GM03348 (cell line): Measurements from ENCODE around the gene ABTB2.

Source experiments
- DNase-seq: peaks from one replicate; pipeline ENCODE4 v3.0.0; 2012; ENCODE audit warnings: low spot score

ABTB2 gene

DNA sequence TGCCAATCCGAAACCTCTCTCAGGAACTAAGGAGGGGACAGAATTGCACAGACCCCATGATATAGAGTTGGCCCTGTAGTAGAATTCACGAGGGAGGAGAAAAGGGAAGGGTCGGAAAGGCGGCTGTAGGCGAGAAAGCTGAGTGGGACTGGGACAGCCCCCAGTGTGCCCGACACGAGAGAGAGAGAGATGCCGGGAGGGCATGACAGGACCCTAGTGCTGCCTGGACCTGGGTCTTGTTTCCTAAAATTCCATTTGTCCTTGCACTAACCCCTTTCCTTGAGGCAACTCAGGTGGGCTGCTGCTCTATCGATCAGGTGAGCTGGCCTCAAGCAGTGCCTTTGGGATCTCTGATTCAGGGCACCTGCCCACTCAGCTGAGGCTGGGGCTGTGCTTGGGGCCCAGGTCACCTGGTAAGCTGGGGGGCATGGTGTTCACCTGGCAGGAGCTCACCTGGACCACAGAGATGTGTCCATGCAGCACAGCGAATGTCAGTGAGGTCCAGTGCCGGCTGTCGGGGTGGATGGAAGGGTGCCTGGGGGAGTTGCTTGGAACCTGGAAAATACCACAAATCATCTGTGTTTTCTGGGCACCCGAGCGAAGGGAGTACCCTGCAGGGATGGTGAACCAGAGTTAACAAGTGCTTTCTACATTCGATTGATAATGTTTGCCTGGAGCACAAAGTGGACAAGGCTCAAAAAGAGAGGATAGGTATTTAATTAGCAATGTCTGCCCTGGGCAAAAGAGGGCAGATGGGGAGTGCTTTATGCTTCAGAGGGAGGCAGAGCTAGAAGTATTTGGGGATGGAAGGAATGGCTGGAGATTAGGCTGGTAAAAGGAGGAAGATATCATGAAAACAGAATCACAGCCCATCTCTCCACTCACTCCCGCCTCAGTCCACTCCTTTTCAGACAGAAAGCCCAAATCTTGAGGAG, 190.7 kb downstream of the ABTB2 start:
- DNase-seq: no peak

- DNase-seq: no peak
Observed at GRCh38 chr11:34165786-34166555, 191.8 kb downstream of the ABTB2 start.

- DNase-seq: no peak
Observed at GRCh38 chr11:34165121-34165520, 192.7 kb downstream of the ABTB2 start.

GRCh38 chr11:34162856-34163255, 195.0 kb downstream of the ABTB2 start:
- DNase-seq: no peak

GRCh38 chr11:34162493-34162820, 195.4 kb downstream of the ABTB2 start:
- no peak for DNase-seq

DNA sequence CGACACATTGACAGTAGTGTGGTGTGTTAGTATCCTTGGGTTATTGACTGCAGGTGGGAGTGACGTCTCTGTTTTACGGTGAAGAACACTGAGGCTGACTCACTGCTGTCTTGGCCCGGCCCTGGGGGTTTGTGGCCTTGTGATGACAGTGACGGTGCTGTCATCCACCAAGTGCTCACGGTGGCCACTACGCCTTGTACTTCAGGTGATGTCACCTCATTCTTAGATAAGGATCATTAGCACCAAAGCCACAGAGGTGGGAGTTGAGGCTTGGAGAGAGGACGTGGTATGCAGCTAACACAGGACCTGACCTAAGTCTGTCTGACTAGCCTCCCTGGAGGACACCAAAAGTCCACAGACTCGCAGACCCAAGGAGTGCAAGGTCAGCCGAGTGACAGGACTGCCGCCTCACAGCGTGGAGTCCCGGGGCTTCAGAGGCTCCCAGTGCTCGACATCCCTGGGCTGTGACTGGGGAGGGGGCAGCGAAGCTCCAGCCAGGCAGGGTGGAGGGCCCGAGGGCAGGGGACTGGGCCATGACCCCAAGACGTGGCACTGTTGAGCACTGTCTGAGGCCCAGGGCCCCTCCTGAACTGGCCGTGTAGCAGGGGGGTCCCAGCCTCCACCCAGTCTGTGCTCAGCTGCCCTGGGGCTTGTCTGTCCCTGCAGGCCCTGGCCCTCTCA, 195.9 kb downstream of the ABTB2 start:
- no peak for DNase-seq

DNA sequence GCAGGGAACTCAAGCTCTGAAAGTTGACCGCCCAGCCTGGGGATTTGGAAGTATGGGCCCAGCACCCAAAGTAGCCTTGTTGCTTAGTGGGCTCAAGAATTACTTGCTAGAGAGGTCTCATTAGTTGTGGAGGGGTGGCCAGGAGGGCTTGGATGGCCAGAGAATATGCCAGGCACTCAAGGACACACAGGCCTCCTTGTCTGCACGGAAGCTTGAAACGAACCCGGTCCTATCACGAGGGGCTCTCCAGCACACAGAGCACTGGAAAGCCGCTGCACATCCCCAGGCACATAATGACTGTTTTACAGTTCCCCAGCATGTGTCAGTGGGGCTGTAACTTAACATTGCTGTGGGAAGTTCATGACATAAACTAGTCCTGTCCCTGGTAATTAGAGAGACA, 196.4 kb downstream of the ABTB2 start:
- no peak for DNase-seq

DNA sequence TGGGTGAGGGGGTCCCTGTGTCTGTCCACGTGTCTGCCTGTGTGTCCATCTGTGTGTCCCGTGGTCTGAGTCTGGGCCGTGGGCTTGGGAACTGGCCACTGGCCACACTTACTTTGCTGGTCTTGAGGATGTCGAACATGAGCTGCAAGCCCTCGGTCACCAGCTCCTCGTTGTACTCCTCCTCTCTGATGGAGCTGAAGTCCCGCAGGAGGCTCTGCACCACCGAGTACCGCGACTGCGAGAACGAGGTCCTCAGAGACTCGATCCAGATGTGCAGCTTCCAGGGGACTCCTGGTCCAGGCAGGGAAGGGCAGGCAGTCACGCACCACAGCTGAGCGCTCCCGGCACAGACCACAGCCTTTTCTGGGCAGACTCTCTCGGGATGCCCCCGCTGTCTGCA, 197.0 kb downstream of the ABTB2 start:
- no peak for DNase-seq

GRCh38 chr11:34160049-34160721, 197.6 kb downstream of the ABTB2 start:
- DNase-seq: no peak

- no peak for DNase-seq
Observed at GRCh38 chr11:34158661-34159060, 199.1 kb downstream of the ABTB2 start.

DNA sequence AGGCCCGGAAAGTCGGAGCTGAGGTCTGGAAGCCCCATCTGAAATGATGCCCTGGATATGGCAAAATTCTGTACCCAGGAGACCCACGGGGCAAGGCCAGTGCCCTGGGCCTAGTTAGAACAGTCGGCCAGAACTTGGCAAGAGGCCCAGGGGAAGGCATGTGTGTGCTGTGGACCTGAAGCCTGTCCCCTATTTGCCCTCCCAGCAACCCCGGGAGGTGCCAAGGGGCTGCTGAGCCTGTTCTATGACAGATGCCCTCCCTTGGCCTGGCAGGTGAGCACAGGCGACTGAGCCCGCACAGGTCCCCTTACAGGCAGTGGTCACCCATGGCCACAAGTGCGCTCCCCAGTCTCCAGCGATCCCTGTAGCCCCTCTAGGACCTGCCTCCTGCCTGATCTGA, 200.6 kb downstream of the ABTB2 start:
- DNase-seq: no peak

GRCh38 chr11:34155757-34156062, 202.1 kb downstream of the ABTB2 start:
- no peak for DNase-seq

GRCh38 chr11:34155057-34155756, 202.6 kb downstream of the ABTB2 start:
- no peak for DNase-seq

DNA sequence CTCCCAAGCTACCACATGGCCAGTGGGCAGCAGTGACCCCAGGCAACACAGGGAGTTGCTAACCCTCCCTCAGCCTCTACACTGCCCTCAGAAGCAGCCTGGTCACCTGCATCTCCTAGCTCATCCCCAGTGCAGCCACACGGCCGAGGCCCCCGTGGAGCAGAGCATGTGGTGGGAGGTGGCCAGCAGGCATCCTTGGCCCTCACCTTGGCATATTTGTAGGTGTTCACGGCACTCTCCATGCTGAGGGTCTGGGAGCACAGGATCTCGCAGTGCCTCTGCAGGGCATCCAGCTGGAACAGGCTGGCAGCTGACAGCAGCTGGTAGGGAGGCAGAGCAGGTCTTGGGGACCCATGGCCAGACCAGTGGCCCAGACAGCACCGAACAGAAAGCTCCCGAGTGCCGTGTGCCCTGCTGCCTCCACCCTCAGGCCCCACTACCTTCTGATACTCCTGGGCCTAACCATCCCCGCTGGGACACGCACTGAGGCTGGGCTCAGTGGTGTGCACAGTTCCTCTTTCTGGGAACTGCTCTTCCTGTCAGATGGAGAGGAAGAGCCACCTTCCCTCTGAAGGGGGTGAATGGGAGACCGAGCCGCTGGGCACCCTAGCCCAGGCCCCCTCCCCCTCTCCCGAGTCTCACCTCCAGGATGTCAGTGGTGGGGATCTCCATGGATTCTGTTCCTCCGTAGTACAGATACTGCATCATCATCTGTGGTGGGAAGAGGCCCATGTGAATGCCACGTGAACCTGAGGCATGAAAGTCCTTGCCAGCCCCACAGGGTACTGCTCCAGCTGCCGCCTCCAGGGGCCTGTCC, 203.5 kb downstream of the ABTB2 start:
- DNase-seq: no peak

- no peak for DNase-seq
Observed at GRCh38 chr11:34151916-34152845, 205.6 kb downstream of the ABTB2 start.

GRCh38 chr11:34151166-34151565, 206.6 kb downstream of the ABTB2 start:
- no peak for DNase-seq

- peak; percentile 83 for DNase-seq
Observed at GRCh38 chr11:34150494-34151151, 207.2 kb downstream of the ABTB2 start.

GRCh38 chr11:34149786-34150185, 208.0 kb downstream of the ABTB2 start:
- DNase-seq: peak; percentile 60

- no peak for DNase-seq
Observed at GRCh38 chr11:34149274-34149673, 208.5 kb downstream of the ABTB2 start.
